PFSK-1 (cell line): ENCODE data around the gene DCLK2.

Experiments
- FOXP2 ChIP-seq: optimal IDR thresholded peaks from 2 replicates; pipeline ENCODE3; 2011; ENCODE audit warnings: borderline replicate concordance, control low read depth, inconsistent platforms; ENCODE audit not compliant: insufficient read depth; ENCODE audit errors: extremely low read length, extremely low read depth
- POLR2AphosphoS5 ChIP-seq: IDR thresholded peaks from 2 replicates; pipeline ENCODE4 v1.6.1; 2012; ENCODE audit warnings: low read depth, mild to moderate bottlenecking, control low read depth, low read length, moderate library complexity
- SIN3A ChIP-seq: IDR thresholded peaks from 2 replicates; pipeline ENCODE4 v1.6.1; 2012; ENCODE audit warnings: mild to moderate bottlenecking, low read length, moderate library complexity, borderline replicate concordance; ENCODE audit not compliant: insufficient read depth
- TAF1 ChIP-seq: IDR thresholded peaks from 2 replicates; pipeline ENCODE4 v1.6.1; 2012; ENCODE audit warnings: low read length, control low read depth, borderline replicate concordance; ENCODE audit not compliant: insufficient read depth
- TF ChIP-seq, protein P1 (sequence below), 2 experiments: IDR thresholded peaks; 2 replicates each; pipeline versions ENCODE4 v1.6.1 to v1.8.0; 2011 to 2012; ENCODE audit warnings: low read depth in 2 of 2, low read length in 2 of 2, control low read depth in 1 of 2, inconsistent platforms in 1 of 2, mild to moderate bottlenecking in 1 of 2, moderate library complexity in 1 of 2; ENCODE audit not compliant: insufficient read depth in 1 of 2

DCLK2 gene

DNA sequence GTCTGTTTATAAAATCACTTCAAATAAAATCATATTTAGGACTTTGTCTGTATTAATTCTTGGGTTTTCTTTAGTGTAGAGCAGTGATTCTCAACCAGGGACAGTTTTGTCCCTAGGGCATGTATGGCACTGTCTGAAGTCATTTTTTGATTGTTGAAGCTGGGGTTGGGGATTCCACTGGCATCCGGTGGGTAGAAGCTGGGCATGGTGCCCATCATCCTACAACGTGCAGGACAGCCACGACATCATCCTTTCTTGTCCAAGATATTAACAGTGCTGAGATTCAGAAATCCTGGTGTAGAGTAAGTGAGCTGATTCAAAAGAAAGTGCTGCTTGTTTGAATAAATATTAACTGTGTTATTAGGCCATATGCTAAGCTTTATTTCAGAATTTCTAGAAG lies 28.6 kb downstream of the DCLK2 start:
- TF ChIP-seq, protein P1, sequence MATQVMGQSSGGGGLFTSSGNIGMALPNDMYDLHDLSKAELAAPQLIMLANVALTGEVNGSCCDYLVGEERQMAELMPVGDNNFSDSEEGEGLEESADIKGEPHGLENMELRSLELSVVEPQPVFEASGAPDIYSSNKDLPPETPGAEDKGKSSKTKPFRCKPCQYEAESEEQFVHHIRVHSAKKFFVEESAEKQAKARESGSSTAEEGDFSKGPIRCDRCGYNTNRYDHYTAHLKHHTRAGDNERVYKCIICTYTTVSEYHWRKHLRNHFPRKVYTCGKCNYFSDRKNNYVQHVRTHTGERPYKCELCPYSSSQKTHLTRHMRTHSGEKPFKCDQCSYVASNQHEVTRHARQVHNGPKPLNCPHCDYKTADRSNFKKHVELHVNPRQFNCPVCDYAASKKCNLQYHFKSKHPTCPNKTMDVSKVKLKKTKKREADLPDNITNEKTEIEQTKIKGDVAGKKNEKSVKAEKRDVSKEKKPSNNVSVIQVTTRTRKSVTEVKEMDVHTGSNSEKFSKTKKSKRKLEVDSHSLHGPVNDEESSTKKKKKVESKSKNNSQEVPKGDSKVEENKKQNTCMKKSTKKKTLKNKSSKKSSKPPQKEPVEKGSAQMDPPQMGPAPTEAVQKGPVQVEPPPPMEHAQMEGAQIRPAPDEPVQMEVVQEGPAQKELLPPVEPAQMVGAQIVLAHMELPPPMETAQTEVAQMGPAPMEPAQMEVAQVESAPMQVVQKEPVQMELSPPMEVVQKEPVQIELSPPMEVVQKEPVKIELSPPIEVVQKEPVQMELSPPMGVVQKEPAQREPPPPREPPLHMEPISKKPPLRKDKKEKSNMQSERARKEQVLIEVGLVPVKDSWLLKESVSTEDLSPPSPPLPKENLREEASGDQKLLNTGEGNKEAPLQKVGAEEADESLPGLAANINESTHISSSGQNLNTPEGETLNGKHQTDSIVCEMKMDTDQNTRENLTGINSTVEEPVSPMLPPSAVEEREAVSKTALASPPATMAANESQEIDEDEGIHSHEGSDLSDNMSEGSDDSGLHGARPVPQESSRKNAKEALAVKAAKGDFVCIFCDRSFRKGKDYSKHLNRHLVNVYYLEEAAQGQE (IDR thresholded peaks at IDR 0.05; ENCODE audit: insufficient read depth in 1 of 2, low read depth in 2 of 2, low read length in 2 of 2), result no peak
- no peak for TF ChIP-seq SIN3A
- no peak for TF ChIP-seq FOXP2
- no peak for TF ChIP-seq POLR2AphosphoS5
- TF ChIP-seq TAF1, result no peak

DNA sequence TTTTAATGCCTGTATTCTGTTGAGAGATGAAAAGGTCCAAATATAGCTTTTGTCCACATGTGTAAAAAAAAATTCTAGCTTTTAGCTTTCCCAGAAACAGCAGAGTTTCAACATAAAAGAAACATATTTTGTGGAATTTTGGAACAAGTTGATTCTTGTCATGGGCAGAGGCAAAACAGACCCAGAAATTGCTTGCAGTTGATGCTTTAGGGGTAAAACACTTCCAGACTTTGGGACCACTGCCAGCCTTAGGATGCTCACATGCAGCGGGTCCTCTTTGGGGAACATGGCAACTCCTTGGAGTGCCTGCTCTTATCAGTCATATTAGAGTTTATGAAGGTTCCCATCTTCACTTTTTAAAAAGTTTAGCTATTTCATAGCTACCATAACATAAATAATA lies 30.4 kb downstream of the DCLK2 start:
- TF ChIP-seq TAF1, result no peak
- TF ChIP-seq POLR2AphosphoS5, result no peak
- TF ChIP-seq FOXP2, result no peak

DNA sequence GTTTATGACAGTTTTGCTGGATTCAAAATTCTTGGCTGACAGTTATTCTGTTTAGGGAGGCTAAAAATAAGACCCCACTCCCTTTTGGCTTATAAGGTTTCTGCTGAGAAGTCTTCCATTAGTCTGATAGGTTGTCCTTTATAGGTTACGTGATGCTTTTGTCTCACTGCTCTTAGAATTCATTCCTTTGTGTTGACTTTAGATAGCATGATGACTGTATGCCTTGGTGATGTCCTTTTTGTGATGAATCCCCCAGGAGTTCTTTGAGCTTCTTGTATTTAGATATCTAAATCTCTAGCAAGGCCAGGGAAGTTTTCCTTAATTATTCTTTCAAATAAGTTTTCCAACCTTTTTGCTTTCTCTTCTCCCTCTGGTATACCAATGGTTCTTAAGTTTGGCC lies 36.4 kb downstream of the DCLK2 start:
- TF ChIP-seq TAF1, result no peak
- no peak for TF ChIP-seq POLR2AphosphoS5
- TF ChIP-seq SIN3A, result no peak
- TF ChIP-seq FOXP2, result no peak
- TF ChIP-seq, protein P1 (IDR thresholded peaks at IDR 0.05; ENCODE audit: insufficient read depth in 1 of 2, low read depth in 2 of 2, low read length in 2 of 2), result no peak

DNA sequence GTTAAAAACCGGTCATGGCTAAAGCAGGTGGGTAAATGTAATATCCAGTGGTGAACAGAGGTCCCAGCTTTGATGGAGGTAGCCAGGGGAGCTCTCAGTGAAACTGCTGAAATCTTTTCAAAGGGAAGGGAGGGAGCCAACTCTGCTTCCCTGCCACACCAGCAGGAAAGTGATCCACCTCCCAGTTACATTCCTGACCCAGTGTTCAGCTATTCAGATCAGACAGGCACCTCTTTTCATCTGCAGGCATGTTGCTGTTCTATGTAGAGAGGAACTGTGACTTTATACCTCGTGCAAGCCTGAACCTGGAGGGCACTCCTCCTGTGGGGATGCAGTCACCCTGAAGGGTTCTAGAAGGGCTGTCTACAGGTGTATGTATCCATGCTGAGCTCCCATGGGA lies 37.6 kb downstream of the DCLK2 start:
- TF ChIP-seq POLR2AphosphoS5 (no peak), SIN3A (no peak), FOXP2 (no peak), TAF1 (no peak)
- TF ChIP-seq, protein P1 (IDR thresholded peaks at IDR 0.05; ENCODE audit: insufficient read depth in 1 of 2, low read depth in 2 of 2, low read length in 2 of 2), result no peak

DNA sequence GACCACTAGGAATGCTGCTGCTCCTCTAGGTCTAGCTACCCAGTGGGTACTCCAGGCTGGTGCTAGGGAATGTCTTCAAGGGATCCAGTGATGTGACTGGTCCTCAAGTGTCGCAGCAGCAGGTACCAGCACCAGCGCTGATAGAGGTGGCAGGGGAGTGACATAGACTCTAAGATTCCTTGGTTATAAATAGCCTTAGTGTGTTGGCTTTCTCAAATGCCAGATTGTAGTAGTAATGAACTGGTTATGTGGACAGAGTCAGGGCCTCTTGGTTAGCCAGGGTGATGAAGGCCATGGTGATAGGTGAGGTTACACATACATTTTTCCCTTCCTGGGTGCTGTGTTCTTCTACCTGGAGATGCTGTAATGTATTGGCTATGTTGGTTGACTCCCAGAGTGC lies 38.3 kb downstream of the DCLK2 start:
- TF ChIP-seq FOXP2, result no peak
- no peak for TF ChIP-seq TAF1
- TF ChIP-seq SIN3A, result no peak
- no peak for TF ChIP-seq POLR2AphosphoS5
- TF ChIP-seq, protein P1 (IDR thresholded peaks at IDR 0.05; ENCODE audit: insufficient read depth in 1 of 2, low read depth in 2 of 2, low read length in 2 of 2), result no peak
